ENCODE results near the gene OBSCN. TPM values are rescaled to one million over a fixed set of nuclear protein-coding genes. Genes with fewer than 3 reads are reported as not detected.

The OBSCN gene
- total and polyA plus RNA-seq, 10 of the 15 experiments (the other 5 are each of a cell fraction or from before 2014, with no cell fraction given): 0.01 to 0.36 (median 0.08) TPM; not detected in 2

GRCh38 chr1:228213917-228214808 is 6.3 kb downstream of the OBSCN start:
- no peak for FAIRE-seq
- no peak overlapping the region for H3K9ac ChIP-seq (ENCODE audit: control insufficient read depth, insufficient read depth, low read length)
- H3K27ac ChIP-seq (ENCODE audit: control insufficient read depth, insufficient read depth): no peak overlapping the region
- DNase-seq (ENCODE audit: low read depth, low spot score): no peak
- no peaks in the 10 kb centered on the region for H3K4me1 ChIP-seq (ENCODE audit: control insufficient read depth, insufficient read depth, low read length)
- WGBS (ENCODE audit: insufficient coverage, insufficient replicate concordance, low lambda C conversion rate, missing lambda C conversion rate): 45% methylated on average over 23 of the region's 48 CpGs
- ChIA-PET SMC1A (ENCODE audit: uncharacterized antibody, unreplicated experiment) (interaction anchor here (1.5 kb wide), 1 partner anchor 9 kb away, joined by 3 read pairs; no protein-coding TSS in a partner anchor), POLR2A (no interaction called here), CTCF (interaction anchor here (0.8 to 1.5 kb wide), 2 partner anchors 11 to 258 kb away, joined by 3 to 5 read pairs; no protein-coding TSS in a partner anchor), RAD21 (ENCODE audit: unreplicated experiment) (interaction anchor here (1.5 kb wide), 1 partner anchor 83 kb away, joined by 4 read pairs; no protein-coding TSS in a partner anchor)
- intact Hi-C loops (cut with micrococcal nuclease; ENCODE audit: unreplicated experiment): loop anchor here (5.0 to 10.0 kb wide), 2 partner anchors 71 to 303 kb away; no protein-coding TSS in a partner anchor
- no peak overlapping the region for H2AFZ ChIP-seq (ENCODE audit: control insufficient read depth, low read depth, low read length)
- no peak overlapping the region for H3K4me3 ChIP-seq
- BruUV-seq (replicated peaks): no TSS peak
- no peaks in the 10 kb centered on the region for H4K20me1 ChIP-seq (ENCODE audit: control insufficient read depth, insufficient read depth)
- TF ChIP-seq EGR1 (IDR thresholded peaks at IDR 0.05; ENCODE audit: borderline replicate concordance in 1 of 2, low read depth in 2 of 2, low read length in 2 of 2) (peak in 1 of 2 experiments; percentile 8; a peak in 1 of 3 replicates), POU2F2 (IDR thresholded peaks at IDR 0.05; ENCODE audit: borderline replicate concordance, low read depth, low read length) (no peak)
- H3K36me3 ChIP-seq (ENCODE audit: control insufficient read depth in 2 of 2, insufficient read depth in 2 of 2, low read length in 1 of 2): no peaks in the 10 kb centered on the region
- no peaks in the 10 kb centered on the region; the same call in 2 of the 3 replicates for H3K9me3 ChIP-seq (replicated peaks; ENCODE audit: control insufficient read depth, insufficient read depth, low read length)
- no peaks in the 10 kb centered on the region for H3K79me2 ChIP-seq (ENCODE audit: control insufficient read depth, insufficient read depth, low read length)
- no peaks in the 10 kb centered on the region for H3K27me3 ChIP-seq (replicated peaks in 1 of 2; ENCODE audit: control insufficient read depth in 2 of 2, insufficient read depth in 2 of 2, low read length in 1 of 2)
- ATAC-seq: no peak
- in situ Hi-C loops (cut with MboI): no loop called here
- no peak overlapping the region; the same call in 1 of the 2 replicates for H3K4me2 ChIP-seq (ENCODE audit: control insufficient read depth, insufficient read depth)

GRCh38 chr1:228214921-228215662 is 7.2 kb downstream of the OBSCN start:
- BruUV-seq (replicated peaks): no TSS peak
- ChIA-PET RAD21 (ENCODE audit: unreplicated experiment) (no interaction called here), CTCF (interaction anchor here (0.8 to 1.5 kb wide), 2 partner anchors 12 to 259 kb away, joined by 3 to 5 read pairs; no protein-coding TSS in a partner anchor), POLR2A (interaction anchor here (0.5 kb wide), 1 partner anchor 98 kb away, joined by 5 read pairs; no protein-coding TSS in a partner anchor), SMC1A (ENCODE audit: uncharacterized antibody, unreplicated experiment) (interaction anchor here (1.5 kb wide), 1 partner anchor 8 kb away, joined by 3 read pairs; no protein-coding TSS in a partner anchor)
- intact Hi-C loops (cut with micrococcal nuclease; ENCODE audit: unreplicated experiment) (loop anchor here (5.0 to 10.0 kb wide), 2 partner anchors 70 to 302 kb away; no protein-coding TSS in a partner anchor), in situ Hi-C loops (cut with MboI) (no loop called here)
- no peaks in the 10 kb centered on the region; the same call in 2 of the 3 replicates for H3K9me3 ChIP-seq (replicated peaks; ENCODE audit: control insufficient read depth, insufficient read depth, low read length)
- ATAC-seq: no peak
- 53% methylated on average over 22 of the region's 23 CpGs for WGBS (ENCODE audit: insufficient coverage, insufficient replicate concordance, low lambda C conversion rate, missing lambda C conversion rate)
- no peak overlapping the region for H3K9ac ChIP-seq (ENCODE audit: control insufficient read depth, insufficient read depth, low read length)
- no peak for FAIRE-seq
- no peak overlapping the region for H3K4me2 ChIP-seq (ENCODE audit: control insufficient read depth, insufficient read depth)
- H3K4me3 ChIP-seq: no peak overlapping the region
- H3K27me3 ChIP-seq (replicated peaks in 1 of 2; ENCODE audit: control insufficient read depth in 2 of 2, insufficient read depth in 2 of 2, low read length in 1 of 2): no peaks in the 10 kb centered on the region
- H3K79me2 ChIP-seq (ENCODE audit: control insufficient read depth, insufficient read depth, low read length): no peaks in the 10 kb centered on the region
- H3K4me1 ChIP-seq (ENCODE audit: control insufficient read depth, insufficient read depth, low read length): no peaks in the 10 kb centered on the region
- no peak overlapping the region for H3K27ac ChIP-seq (ENCODE audit: control insufficient read depth, insufficient read depth)
- no peak overlapping the region for H2AFZ ChIP-seq (ENCODE audit: control insufficient read depth, low read depth, low read length)
- no peaks in the 10 kb centered on the region for H3K36me3 ChIP-seq (ENCODE audit: control insufficient read depth in 2 of 2, insufficient read depth in 2 of 2, low read length in 1 of 2)
- DNase-seq (ENCODE audit: low read depth, low spot score): no peak
- no peaks in the 10 kb centered on the region for H4K20me1 ChIP-seq (ENCODE audit: control insufficient read depth, insufficient read depth)
- TF ChIP-seq ZNF207 (IDR thresholded peaks at IDR 0.05; ENCODE audit: borderline replicate concordance) (no peak), CREB1 (IDR thresholded peaks at IDR 0.05; ENCODE audit: low read depth) (no peak), POLR2AphosphoS5 (IDR thresholded peaks at IDR 0.05; ENCODE audit: low read length) (no peak), SMAD1 (IDR thresholded peaks at IDR 0.05; ENCODE audit: low read depth, partially characterized antibody) (no peak), SREBF1 (IDR thresholded peaks at IDR 0.05; ENCODE audit: low read length) (no peak), IKZF2 (IDR thresholded peaks at IDR 0.05) (no peak), ZBTB11 (CRISPR knock-in tag; IDR thresholded peaks at IDR 0.05) (no peak), PAX5 (IDR thresholded peaks at IDR 0.05; ENCODE audit: borderline replicate concordance, low read depth, low read length) (no peak), ZNF217 (IDR thresholded peaks at IDR 0.05) (no peak)
